Activated CD8-positive, alpha-beta T cell treated with anti-CD3 and anti-CD28 coated beads for 36 hours (primary cell): ENCODE measurements around the gene WDR88. TPM values are rescaled to one million over a fixed set of nuclear protein-coding genes. Genes with fewer than 3 reads are reported as not detected.

Experiments used
- ATAC-seq: fragments of 200-7000 bp; cut with Tn5 transposase; one replicate; pipeline ENCODE4 v1.10.0; 2021; ENCODE audit warnings: mild to moderate bottlenecking, moderate library complexity
- CTCF ChIA-PET: fragments of 350-600 bp; sonication (Branson Sonifier 250); formaldehyde crosslinking; loops from one replicate; lab custom pipeline; 2021; ENCODE audit warnings: antibody characterized with exemption; lab: Charles Lee
- POLR2A ChIA-PET: fragments of 350-600 bp; sonication (Branson Sonifier 250); formaldehyde crosslinking; loops from one replicate; lab custom pipeline; 2021; ENCODE audit warnings: antibody characterized with exemption; lab: Charles Lee
- DNase-seq: peaks from one replicate; pipeline ENCODE4 v3.0.0-alpha.2; 2020
- H3K27ac Mint-ChIP-seq: one replicate; pipeline ENCODE4 v1.8.0; 2021; ENCODE audit warnings: mild to moderate bottlenecking, mixed read lengths
- H3K27me3 Mint-ChIP-seq: one replicate; pipeline ENCODE4 v1.8.0; 2021; ENCODE audit warnings: mixed read lengths
- H3K36me3 Mint-ChIP-seq: one replicate; pipeline ENCODE4 v1.8.0; 2021; ENCODE audit warnings: low read depth, mixed read lengths
- H3K4me1 Mint-ChIP-seq: one replicate; pipeline ENCODE4 v1.8.0; 2021; ENCODE audit warnings: low read depth, mixed read lengths
- H3K4me3 Mint-ChIP-seq: one replicate; pipeline ENCODE4 v1.8.0; 2021; ENCODE audit warnings: mild to moderate bottlenecking, moderate library complexity, mixed read lengths
- H3K9me3 Mint-ChIP-seq: one replicate; pipeline ENCODE4 v1.8.0; 2021; ENCODE audit warnings: mixed read lengths
- intact Hi-C: fragments of 100-400 bp; cut with micrococcal nuclease; formaldehyde crosslinking; loops from one replicate; pipeline ENCODE4 v1.10.0; 2022
- total RNA-seq, 2 experiments: library from RNA; stranded (reverse); gene quantifications; one replicate each; pipeline ENCODE4 v1.2.3, GENCODE V29; 2021
- TF ChIP-seq, protein P1 (sequence below): fragments of 200-600 bp; IDR thresholded peaks from one replicate; pipeline ENCODE4 v1.8.0; 2022; ENCODE audit warnings: antibody characterized with exemption, mild to moderate bottlenecking

WDR88 gene
- total RNA-seq, 2 experiments from 2014 or later: not detected

DNA sequence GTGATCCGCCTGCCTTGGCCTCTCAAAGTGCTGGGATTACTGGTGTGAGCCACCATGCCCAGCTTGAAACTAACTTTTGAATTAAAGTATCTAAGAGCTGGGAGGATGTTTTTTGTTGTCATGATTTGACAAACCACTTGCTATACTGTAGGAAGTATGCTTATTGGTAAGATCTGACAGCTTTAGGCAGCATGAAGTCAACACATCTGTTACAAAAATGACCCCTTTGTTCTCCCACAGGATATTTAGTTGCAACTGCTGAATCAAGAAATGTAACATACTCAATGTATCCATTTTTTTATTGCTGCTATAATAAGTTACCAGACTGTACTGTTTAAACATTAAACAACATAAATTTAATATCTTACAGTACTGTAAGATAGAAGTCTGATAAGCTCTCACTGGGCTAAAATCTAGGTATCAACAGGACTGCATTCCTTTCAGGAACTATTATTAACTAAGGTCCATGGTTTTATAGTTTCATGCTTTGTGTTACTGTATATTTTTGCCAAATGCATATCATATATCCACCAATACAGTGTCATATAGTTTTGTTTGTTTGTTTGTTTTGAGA, 39.4 kb downstream of the WDR88 start:
- no peak overlapping the region for H3K27ac Mint-ChIP-seq
- TF ChIP-seq, protein P1, sequence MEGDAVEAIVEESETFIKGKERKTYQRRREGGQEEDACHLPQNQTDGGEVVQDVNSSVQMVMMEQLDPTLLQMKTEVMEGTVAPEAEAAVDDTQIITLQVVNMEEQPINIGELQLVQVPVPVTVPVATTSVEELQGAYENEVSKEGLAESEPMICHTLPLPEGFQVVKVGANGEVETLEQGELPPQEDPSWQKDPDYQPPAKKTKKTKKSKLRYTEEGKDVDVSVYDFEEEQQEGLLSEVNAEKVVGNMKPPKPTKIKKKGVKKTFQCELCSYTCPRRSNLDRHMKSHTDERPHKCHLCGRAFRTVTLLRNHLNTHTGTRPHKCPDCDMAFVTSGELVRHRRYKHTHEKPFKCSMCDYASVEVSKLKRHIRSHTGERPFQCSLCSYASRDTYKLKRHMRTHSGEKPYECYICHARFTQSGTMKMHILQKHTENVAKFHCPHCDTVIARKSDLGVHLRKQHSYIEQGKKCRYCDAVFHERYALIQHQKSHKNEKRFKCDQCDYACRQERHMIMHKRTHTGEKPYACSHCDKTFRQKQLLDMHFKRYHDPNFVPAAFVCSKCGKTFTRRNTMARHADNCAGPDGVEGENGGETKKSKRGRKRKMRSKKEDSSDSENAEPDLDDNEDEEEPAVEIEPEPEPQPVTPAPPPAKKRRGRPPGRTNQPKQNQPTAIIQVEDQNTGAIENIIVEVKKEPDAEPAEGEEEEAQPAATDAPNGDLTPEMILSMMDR: no peak
- DNase-seq (no peak), ATAC-seq (no peak)
- POLR2A ChIA-PET: interaction anchor here (1.1 kb wide), 1 partner anchor 10 kb away, joined by 4 read pairs; no protein-coding TSS in a partner anchor
- peaks cover 20% of the 10 kb centered on the region for H3K4me1 Mint-ChIP-seq
- intact Hi-C loops: no loop called here
- H3K36me3 Mint-ChIP-seq: peaks cover 5% of the 10 kb centered on the region
- no peak overlapping the region for H3K4me3 Mint-ChIP-seq
- H3K27me3 Mint-ChIP-seq: no peaks in the 10 kb centered on the region
- H3K9me3 Mint-ChIP-seq: peaks cover 2% of the 10 kb centered on the region
- CTCF ChIA-PET: interaction anchor here (1.2 to 2.1 kb wide), 2 partner anchors 13 to 27 kb away, joined by 3 to 11 read pairs; no protein-coding TSS in a partner anchor

DNA sequence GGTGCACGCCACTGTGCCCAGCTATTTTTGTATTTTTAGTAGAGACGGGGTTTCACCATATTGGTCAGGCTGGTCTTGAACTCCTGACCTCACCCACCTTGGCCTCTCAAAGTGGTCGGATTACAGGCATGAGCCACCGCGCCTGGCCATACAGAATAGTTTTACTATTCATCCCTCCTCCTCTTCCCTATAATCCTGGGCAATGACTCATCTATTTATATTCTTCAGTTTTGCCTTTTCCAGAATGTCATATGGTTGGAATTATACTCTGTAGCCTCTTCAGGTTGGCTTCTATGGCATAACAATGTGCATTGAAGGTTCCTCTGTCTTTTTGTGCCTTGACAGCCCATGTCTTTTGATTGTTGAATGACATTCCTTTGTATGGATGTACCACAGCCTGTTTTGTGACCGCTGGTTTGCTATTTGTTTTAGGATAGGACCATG, 40.0 kb downstream of the WDR88 start:
- intact Hi-C loops: no loop called here
- POLR2A ChIA-PET: no interaction called here
- ATAC-seq: no peak
- no peak overlapping the region for H3K4me3 Mint-ChIP-seq
- peaks cover 22% of the 10 kb centered on the region for H3K4me1 Mint-ChIP-seq
- no peak overlapping the region for H3K27ac Mint-ChIP-seq
- peaks cover 2% of the 10 kb centered on the region for H3K9me3 Mint-ChIP-seq
- peaks cover 2% of the 10 kb centered on the region for H3K27me3 Mint-ChIP-seq
- H3K36me3 Mint-ChIP-seq: peaks cover 8% of the 10 kb centered on the region
- CTCF ChIA-PET: interaction anchor here (2.1 to 4.7 kb wide), 4 partner anchors 12 to 27 kb away, joined by 7 to 28 read pairs (median 10); no protein-coding TSS in a partner anchor
- TF ChIP-seq, protein P1: no peak
- DNase-seq: no peak

DNA sequence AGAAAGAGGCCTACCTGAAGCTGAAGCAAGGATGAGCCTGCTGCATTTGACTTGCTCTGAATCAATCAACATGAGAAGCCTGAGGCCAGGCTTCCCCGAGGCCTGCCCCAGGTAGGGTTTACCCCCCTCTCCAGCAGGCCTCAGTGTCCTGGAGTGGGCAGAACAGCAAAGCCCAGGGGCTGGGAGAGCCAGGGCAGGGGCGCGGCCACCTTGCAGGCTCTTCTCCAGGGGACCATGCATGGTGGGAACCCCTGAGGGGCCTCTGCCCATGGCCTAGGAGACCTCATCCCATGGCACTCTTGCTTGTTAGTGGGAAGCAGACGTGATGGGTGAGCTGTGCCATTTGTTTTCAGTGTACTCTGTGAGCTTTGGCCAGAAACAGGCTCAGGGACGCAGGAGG, 42.3 kb downstream of the WDR88 start:
- peaks cover 6% of the 10 kb centered on the region for H3K36me3 Mint-ChIP-seq
- H3K4me3 Mint-ChIP-seq: no peak overlapping the region
- ATAC-seq (no peak), DNase-seq (no peak)
- ChIA-PET POLR2A (interaction anchor here (5.5 kb wide), 1 partner anchor 14 kb away, joined by 52 read pairs; no protein-coding TSS in a partner anchor), CTCF (interaction anchor here (2.2 to 4.7 kb wide), 3 partner anchors 10 to 30 kb away, joined by 7 to 28 read pairs (median 9); no protein-coding TSS in a partner anchor)
- TF ChIP-seq, protein P1: no peak
- no peaks in the 10 kb centered on the region for H3K9me3 Mint-ChIP-seq
- intact Hi-C loops: no loop called here
- peaks cover 2% of the 10 kb centered on the region for H3K27me3 Mint-ChIP-seq
- no peak overlapping the region for H3K27ac Mint-ChIP-seq
- H3K4me1 Mint-ChIP-seq: peaks cover 31% of the 10 kb centered on the region

DNA sequence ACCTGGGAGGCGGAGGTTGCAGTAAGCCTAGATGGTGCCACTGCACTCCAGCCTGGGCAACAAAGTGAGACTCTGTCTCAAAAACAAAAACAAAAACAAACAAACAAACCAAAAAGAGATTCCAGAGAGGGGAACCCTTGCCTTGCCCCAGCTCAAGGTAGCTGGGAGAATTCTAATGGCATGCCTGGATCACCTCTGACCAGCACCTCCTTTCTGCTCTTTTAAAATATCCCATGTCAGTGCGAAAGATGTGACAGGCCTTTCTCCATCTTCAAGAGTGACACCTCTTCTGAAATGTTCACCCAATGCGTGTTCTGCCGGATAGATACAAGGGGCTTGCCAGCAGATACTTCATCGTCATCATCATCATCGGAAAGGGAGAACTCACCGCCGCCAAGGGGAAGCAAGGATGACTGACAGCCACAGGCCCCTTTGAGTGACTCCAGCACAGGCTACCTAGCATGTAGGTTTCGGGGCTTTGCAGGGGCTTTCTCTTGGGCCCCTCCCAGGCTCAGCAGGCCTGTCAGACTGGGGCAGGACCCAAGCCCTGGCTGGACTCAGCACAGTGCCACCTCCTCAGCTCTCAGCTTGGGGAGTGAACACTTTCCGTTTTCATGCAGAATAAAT, 43.4 kb downstream of the WDR88 start:
- no peaks in the 10 kb centered on the region for H3K9me3 Mint-ChIP-seq
- peaks cover 2% of the 10 kb centered on the region for H3K27me3 Mint-ChIP-seq
- TF ChIP-seq, protein P1: no peak
- peak overlapping the region; percentile 86 for H3K4me3 Mint-ChIP-seq
- DNase-seq: no peak
- H3K4me1 Mint-ChIP-seq: peaks cover 31% of the 10 kb centered on the region
- H3K27ac Mint-ChIP-seq: no peak overlapping the region
- intact Hi-C loops: no loop called here
- ChIA-PET POLR2A (interaction anchor here (1.0 to 5.5 kb wide), 3 partner anchors 11 to 31 kb away, joined by 3 to 52 read pairs (median 6); no protein-coding TSS in a partner anchor), CTCF (interaction anchor here (1.2 to 4.7 kb wide), 5 partner anchors 9 to 55 kb away, joined by 3 to 28 read pairs (median 24); no protein-coding TSS in a partner anchor)
- H3K36me3 Mint-ChIP-seq: peaks cover 6% of the 10 kb centered on the region
- no peak for ATAC-seq
